Right atrium auricular region (tissue), 2 donors: ENCODE measurements around the gene CACNA1D. TPM values are rescaled to one million over a fixed set of nuclear protein-coding genes. Genes with fewer than 3 reads are reported as not detected.
A peak's percentile ranks its signal among the peaks of the same experiment; 100 is the strongest.

Source experiments
- DNase-seq: peaks from one replicate; pipeline ENCODE4 v3.0.0-alpha.2; 2019; ENCODE audit warnings: low spot score
- H3K27ac ChIP-seq, 2 donors: fragments of 200-600 bp; sonication (generic); 1 replicate in 1 of 2; 2 replicates in 1 of 2; pipeline ENCODE4 v1.5.1; 2016 to 2019
- H3K27me3 ChIP-seq, 2 donors: fragments of 200-600 bp; sonication (generic); one replicate each; pipeline versions ENCODE4 v1.5.1 to v1.6.0; 2017 to 2019
- H3K36me3 ChIP-seq: fragments of 200-600 bp; sonication (generic); one replicate; pipeline ENCODE4 v1.5.1; 2016
- H3K4me1 ChIP-seq, 2 donors: fragments of 200-600 bp; sonication (generic); one replicate each; pipeline versions ENCODE4 v1.5.1 to v1.6.0; 2017 to 2019
- H3K4me3 ChIP-seq, 2 donors: fragments of 200-600 bp; sonication (generic); 1 replicate in 1 of 2; 2 replicates in 1 of 2; pipeline ENCODE4 v1.5.1; 2017 to 2019; ENCODE audit warnings: mild to moderate bottlenecking in 1 of 2, moderate library complexity in 1 of 2
- H3K9me3 ChIP-seq, 2 donors: fragments of 200-600 bp; sonication (generic); one replicate each; pipeline ENCODE4 v1.5.1; 2019
- total RNA-seq, 2 donors: library from RNA; depleted of rRNA; stranded (reverse); fragments of >200 nt; gene quantifications; one replicate each; pipeline ENCODE4 v1.1.0, GENCODE V29; 2016
- TF ChIP-seq, protein P1 (sequence below), 2 donors: fragments of 200-600 bp; sonication (generic); IDR thresholded peaks; one replicate each; pipeline ENCODE4 v1.5.1; 2019; ENCODE audit warnings: antibody characterized with exemption in 2 of 2

CACNA1D gene
- total RNA-seq, 2 donors from 2014 or later = 2.7 to 9.6 TPM

DNA sequence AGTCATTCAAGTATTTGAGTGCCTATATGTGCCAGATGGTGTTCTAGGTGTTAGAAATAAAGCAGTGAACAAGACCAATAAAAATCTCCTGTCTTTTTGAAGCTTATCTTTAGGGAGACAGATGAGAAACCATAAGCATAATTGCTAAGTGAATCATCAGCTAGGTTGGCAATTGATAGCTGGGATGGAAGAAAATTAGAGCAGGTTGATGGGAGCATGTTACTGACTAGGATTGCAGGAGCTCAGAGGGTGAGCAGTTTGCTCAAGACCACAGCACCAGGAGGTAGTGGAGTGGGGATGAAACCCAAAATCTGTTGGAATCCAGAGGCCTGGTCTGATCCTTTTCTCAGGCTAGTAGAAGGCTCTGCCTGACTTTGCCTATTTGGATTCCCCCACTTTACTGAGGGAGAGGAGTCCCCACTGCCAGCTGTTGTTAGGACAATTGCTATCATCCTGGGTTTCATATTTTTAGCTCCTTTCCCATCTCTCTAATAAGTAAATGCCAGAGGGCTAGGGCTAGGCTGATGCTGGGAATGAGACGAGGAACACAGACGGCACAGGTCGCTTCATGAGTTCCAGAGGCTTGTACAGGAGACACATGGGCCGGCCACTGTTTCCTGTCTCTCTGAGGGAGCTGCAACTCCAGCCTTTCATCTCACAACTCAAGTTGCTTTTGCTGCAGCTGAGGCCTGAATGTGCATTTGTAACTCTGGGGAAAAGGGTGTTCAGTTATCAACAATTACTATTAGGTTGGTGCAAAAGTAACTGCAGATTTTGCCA, 102.9 kb downstream of the CACNA1D start:
- peak; percentile 50 for DNase-seq
- TF ChIP-seq, protein P1, sequence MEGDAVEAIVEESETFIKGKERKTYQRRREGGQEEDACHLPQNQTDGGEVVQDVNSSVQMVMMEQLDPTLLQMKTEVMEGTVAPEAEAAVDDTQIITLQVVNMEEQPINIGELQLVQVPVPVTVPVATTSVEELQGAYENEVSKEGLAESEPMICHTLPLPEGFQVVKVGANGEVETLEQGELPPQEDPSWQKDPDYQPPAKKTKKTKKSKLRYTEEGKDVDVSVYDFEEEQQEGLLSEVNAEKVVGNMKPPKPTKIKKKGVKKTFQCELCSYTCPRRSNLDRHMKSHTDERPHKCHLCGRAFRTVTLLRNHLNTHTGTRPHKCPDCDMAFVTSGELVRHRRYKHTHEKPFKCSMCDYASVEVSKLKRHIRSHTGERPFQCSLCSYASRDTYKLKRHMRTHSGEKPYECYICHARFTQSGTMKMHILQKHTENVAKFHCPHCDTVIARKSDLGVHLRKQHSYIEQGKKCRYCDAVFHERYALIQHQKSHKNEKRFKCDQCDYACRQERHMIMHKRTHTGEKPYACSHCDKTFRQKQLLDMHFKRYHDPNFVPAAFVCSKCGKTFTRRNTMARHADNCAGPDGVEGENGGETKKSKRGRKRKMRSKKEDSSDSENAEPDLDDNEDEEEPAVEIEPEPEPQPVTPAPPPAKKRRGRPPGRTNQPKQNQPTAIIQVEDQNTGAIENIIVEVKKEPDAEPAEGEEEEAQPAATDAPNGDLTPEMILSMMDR (IDR thresholded peaks at IDR 0.05) = no peak
- Histone ChIP-seq H3K4me3 (no peak overlapping the region), H3K27ac (no peak overlapping the region), H3K27me3 (no peaks in the 10 kb centered on the region), H3K36me3 (no peaks in the 10 kb centered on the region), H3K4me1 (no peaks in the 10 kb centered on the region), H3K9me3 (no peaks in the 10 kb centered on the region)

DNA sequence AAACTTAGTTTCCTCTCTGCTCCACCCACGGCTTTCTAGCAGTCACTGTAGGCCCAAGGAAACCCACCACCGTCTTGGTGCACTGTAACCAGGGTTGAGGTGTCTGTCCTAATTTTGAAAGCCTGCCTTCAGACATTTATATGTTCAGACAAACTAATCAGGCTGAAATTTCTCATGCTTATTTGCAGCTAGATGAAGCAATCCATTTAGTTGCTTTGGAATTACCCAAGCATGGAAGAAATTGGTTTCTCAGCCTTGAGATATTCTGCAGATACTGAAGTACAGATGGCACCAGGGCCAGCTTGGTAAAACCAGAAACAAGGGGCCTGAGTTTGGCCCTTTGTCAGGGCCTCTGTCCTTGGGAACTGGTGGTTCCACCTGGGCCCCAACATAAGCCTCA, 105.4 kb downstream of the CACNA1D start:
- TF ChIP-seq, protein P1 (IDR thresholded peaks at IDR 0.05) = no peak
- Histone ChIP-seq H3K27ac (no peak overlapping the region), H3K36me3 (no peaks in the 10 kb centered on the region), H3K27me3 (no peaks in the 10 kb centered on the region), H3K4me3 (no peak overlapping the region), H3K4me1 (no peaks in the 10 kb centered on the region), H3K9me3 (no peaks in the 10 kb centered on the region)
- peak; percentile 9 for DNase-seq

DNA sequence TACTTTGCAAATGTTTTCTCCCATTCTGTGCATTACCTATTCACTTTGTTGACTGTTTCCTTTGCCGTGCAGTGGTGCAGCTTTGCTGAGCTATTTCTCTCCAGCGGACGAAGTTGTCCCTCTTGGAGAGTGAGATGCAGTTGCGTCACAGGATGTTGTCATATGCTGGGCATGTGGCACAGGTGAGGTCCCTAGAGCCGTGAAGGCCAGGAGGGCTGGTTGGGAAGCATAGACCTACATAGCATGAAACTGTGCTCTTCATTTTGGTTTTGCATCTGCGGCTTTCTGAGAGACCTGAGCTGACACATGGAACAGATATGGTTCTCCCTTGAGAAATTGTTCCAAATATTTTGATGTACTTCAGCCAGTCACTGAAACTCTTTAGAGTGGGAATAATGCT, 108.5 kb downstream of the CACNA1D start:
- no peak overlapping the region for H3K4me3 ChIP-seq
- no peak for DNase-seq
- TF ChIP-seq, protein P1 (IDR thresholded peaks at IDR 0.05) = no peak
- H3K27me3 ChIP-seq = no peaks in the 10 kb centered on the region
- peaks cover 0 to 13% of the 10 kb centered on the region in 2 donors for H3K9me3 ChIP-seq
- H3K27ac ChIP-seq = no peak overlapping the region
- H3K36me3 ChIP-seq = no peaks in the 10 kb centered on the region
- H3K4me1 ChIP-seq = no peaks in the 10 kb centered on the region

DNA sequence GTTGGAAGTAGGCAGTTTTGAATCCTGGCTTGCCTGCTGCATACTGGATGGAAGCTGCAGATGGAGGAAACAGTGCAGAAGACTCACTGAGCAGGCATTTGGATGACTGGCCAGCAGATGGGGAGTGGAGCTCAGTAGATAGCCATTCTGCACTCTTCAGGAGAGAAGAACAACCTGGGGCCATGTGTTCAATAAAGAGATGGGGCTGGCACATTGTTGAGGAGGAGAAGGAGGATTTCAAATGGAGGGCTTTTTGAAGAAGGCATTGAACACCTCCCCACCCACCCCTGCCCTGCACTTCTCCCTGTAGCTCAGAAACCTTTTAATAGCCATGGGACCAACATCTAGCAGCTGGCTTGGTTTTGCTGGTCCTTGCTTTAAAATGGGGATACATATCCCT, 109.8 kb downstream of the CACNA1D start:
- Histone ChIP-seq H3K9me3 (peaks cover 0 to 13% of the 10 kb centered on the region in 2 donors), H3K4me1 (no peaks in the 10 kb centered on the region), H3K4me3 (no peak overlapping the region), H3K27me3 (no peaks in the 10 kb centered on the region), H3K36me3 (no peaks in the 10 kb centered on the region), H3K27ac (no peak overlapping the region)
- TF ChIP-seq, protein P1 (IDR thresholded peaks at IDR 0.05) = no peak
- DNase-seq = peak; percentile 18

DNA sequence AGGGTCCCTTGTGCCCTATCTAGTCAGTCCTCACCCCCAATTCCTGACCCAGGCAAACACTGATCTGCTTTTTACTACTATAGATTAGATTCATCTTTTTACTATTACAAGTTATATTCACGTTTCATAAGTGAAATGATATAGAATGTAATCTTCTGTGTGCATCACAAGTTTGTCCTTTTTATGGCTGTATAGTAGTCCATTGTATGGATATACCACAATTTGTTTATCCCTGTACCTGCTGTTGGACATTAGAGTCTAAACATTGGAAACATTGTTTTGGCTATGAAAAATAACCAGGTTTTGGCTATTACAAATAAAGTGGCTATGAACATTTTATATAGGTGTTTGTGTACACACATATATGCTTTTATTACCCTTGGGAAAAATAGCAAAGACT, 112.4 kb downstream of the CACNA1D start:
- H3K4me1 ChIP-seq = no peaks in the 10 kb centered on the region

More for the DNA sequence above, 112.4 kb downstream of the CACNA1D start:
- H3K27ac ChIP-seq = no peak overlapping the region
- no peak for DNase-seq
- H3K9me3 ChIP-seq = peaks cover 0 to 13% of the 10 kb centered on the region in 2 donors
- H3K4me3 ChIP-seq = no peak overlapping the region
- H3K27me3 ChIP-seq = no peaks in the 10 kb centered on the region
- H3K36me3 ChIP-seq = no peaks in the 10 kb centered on the region
- TF ChIP-seq, protein P1 (IDR thresholded peaks at IDR 0.05) = no peak
